KMS-11 (cell line): ENCODE results near the gene SAMD8.
"Not testable (repeated sequence)": the region's sequence is repeated elsewhere in the genome, so short reads cannot be mapped to it uniquely, and the experiment has no call there.

Experiments used
- H2AFZ ChIP-seq: fragments of 200-600 bp; sonication (generic); 2 replicates; pipeline ENCODE4 v1.6.1; 2016; ENCODE audit warnings: antibody characterized with exemption, mixed run types, low read depth
- H3K27ac ChIP-seq: fragments of 200-600 bp; sonication (generic); 2 replicates; pipeline ENCODE4 v1.6.1; 2016; ENCODE audit warnings: mild to moderate bottlenecking, mixed run types
- H3K27me3 ChIP-seq: fragments of 200-600 bp; sonication (generic); 2 replicates; pipeline ENCODE4 v1.6.1; 2017; ENCODE audit warnings: mild to moderate bottlenecking, low read depth, mixed run types, moderate library complexity; ENCODE audit not compliant: insufficient read depth
- H3K36me3 ChIP-seq: fragments of 200-600 bp; sonication (generic); 2 replicates; pipeline ENCODE4 v1.6.1; 2017; ENCODE audit warnings: mild to moderate bottlenecking, mixed run types; ENCODE audit not compliant: insufficient read depth
- H3K4me1 ChIP-seq: fragments of 200-600 bp; sonication (generic); 2 replicates; pipeline ENCODE4 v1.6.1; 2016; ENCODE audit warnings: mild to moderate bottlenecking, low read depth, mixed run types; ENCODE audit not compliant: poor library complexity, severe bottlenecking
- H3K4me2 ChIP-seq: fragments of 200-600 bp; sonication (generic); 2 replicates; pipeline ENCODE4 v1.7.0; 2016; ENCODE audit warnings: mild to moderate bottlenecking, mixed run types
- H3K4me3 ChIP-seq: fragments of 200-600 bp; sonication (generic); IDR thresholded peaks from 2 replicates; pipeline ENCODE4 v1.6.1; 2017; ENCODE audit warnings: low read depth, low read length, mixed read lengths; ENCODE audit not compliant: insufficient read depth
- H3K79me2 ChIP-seq: fragments of 200-600 bp; sonication (generic); 2 replicates; pipeline ENCODE4 v1.6.1; 2016; ENCODE audit warnings: low read depth, mixed run types; ENCODE audit not compliant: insufficient read depth
- H3K9ac ChIP-seq: fragments of 200-600 bp; sonication (generic); 2 replicates; pipeline ENCODE4 v1.6.1; 2016; ENCODE audit warnings: mild to moderate bottlenecking, mixed run types
- H4K20me1 ChIP-seq: fragments of 200-600 bp; sonication (generic); 2 replicates; pipeline ENCODE4 v1.6.1; 2016; ENCODE audit warnings: mild to moderate bottlenecking, mixed run types; ENCODE audit not compliant: insufficient read depth
- TF ChIP-seq, protein P1 (sequence below): fragments of 200-600 bp; sonication (generic); conservative IDR thresholded peaks from 2 replicates; pipeline ENCODE4 v1.6.1; 2017; ENCODE audit warnings: low read depth, mild to moderate bottlenecking, antibody characterized with exemption, low read length, moderate library complexity, mixed read lengths

SAMD8 gene

DNA sequence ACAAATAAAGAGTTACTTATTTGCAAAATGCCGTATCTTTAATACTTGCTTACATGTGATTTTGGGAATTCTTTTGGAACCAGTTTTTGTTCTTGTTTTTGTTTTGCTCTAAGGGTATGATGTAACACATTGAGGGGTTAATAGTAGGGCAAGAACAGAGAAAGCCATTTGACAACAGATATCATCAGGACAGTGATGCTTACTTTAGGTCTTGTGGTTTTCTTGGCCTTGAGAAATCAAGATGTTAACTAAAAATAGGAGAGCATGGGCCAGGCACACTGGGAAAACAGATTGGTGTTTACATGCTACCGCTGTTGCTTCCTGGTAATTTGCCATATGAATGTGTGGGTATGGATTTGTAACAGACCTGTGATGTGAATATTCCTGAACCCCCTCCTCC lies 3.7 kb downstream of the SAMD8 start:
- H3K79me2 ChIP-seq = peaks cover 36% of the 10 kb centered on the region
- H4K20me1 ChIP-seq = no peaks in the 10 kb centered on the region
- no peaks in the 10 kb centered on the region for H3K36me3 ChIP-seq
- no peak overlapping the region for H2AFZ ChIP-seq
- peaks cover 40% of the 10 kb centered on the region for H3K4me1 ChIP-seq
- TF ChIP-seq, protein P1, sequence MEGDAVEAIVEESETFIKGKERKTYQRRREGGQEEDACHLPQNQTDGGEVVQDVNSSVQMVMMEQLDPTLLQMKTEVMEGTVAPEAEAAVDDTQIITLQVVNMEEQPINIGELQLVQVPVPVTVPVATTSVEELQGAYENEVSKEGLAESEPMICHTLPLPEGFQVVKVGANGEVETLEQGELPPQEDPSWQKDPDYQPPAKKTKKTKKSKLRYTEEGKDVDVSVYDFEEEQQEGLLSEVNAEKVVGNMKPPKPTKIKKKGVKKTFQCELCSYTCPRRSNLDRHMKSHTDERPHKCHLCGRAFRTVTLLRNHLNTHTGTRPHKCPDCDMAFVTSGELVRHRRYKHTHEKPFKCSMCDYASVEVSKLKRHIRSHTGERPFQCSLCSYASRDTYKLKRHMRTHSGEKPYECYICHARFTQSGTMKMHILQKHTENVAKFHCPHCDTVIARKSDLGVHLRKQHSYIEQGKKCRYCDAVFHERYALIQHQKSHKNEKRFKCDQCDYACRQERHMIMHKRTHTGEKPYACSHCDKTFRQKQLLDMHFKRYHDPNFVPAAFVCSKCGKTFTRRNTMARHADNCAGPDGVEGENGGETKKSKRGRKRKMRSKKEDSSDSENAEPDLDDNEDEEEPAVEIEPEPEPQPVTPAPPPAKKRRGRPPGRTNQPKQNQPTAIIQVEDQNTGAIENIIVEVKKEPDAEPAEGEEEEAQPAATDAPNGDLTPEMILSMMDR = no peak
- no peak overlapping the region; the same call in 1 of the 2 replicates for H3K4me2 ChIP-seq
- no peak overlapping the region for H3K27ac ChIP-seq
- no peak overlapping the region for H3K9ac ChIP-seq
- no peaks in the 10 kb centered on the region for H3K27me3 ChIP-seq
- H3K4me3 ChIP-seq = no peak overlapping the region

DNA sequence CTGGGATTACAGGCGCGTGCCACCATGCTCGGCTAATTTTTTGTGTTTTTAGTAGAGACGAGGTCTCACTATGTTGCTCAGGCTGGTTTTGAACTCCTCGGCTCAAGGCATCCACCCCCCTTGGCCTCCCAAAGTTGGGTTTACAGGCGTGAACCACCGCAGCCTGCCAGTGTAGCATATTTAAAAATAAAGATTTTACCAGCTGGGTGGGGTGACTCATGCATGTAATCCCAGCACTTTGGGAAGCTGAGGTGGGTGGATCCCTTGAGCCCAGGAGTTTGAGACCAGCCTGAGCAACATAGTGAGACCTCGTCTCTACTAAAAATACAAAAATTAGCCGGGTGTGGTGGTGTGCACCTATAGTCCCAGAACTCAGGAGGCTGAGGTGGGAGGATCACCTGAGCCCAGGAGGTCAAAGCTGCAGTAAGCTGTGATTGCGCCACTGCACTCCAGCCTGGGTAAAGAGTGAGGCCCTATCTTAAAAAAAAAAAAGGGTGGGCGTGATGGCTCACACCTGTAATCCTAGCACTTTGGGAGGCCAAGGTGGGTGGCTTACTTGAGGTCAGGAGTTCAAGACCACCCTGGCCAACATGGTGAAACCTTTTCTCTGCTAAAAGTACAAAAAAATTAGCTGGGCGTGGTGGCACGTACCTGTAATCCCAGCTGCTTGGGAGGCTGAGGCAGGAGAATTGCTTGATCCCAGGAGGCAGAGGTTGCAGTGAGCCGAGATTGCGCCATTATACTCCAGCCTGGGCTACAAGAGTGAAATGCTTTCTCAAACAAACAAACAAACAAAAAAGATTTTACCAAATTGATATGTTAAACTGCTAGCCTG lies 5.7 kb downstream of the SAMD8 start:
- not testable (repeated sequence) for H3K9ac ChIP-seq, H3K27me3 ChIP-seq, H3K4me3 ChIP-seq, H2AFZ ChIP-seq, H3K27ac ChIP-seq, H3K36me3 ChIP-seq, H4K20me1 ChIP-seq, H3K4me2 ChIP-seq
- peaks cover 32% of the 10 kb centered on the region for H3K4me1 ChIP-seq
- H3K79me2 ChIP-seq = peaks cover 43% of the 10 kb centered on the region

DNA sequence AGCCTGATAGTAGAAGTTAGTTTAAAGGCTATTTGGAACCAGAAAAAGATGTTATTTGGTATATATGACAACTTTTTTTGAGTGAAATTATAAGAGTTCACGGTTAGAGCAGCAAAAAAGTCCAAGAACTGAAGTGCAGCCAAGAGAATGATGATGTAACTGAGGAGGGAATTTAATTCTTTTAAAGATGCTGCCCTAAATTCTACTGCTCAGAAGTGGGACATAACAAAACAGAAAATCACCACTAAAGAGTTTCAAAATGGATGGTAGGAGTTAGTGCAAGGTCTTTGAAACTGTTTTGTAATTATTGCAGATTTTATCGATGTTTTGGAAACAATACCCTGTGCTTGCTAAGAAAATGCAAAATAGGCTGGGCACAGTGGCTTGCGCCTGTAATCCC lies 6.5 kb downstream of the SAMD8 start:
- Histone ChIP-seq H3K27ac (no peak overlapping the region), H3K9ac (no peak overlapping the region), H3K79me2 (peaks cover 35% of the 10 kb centered on the region), H3K4me1 (peaks cover 26% of the 10 kb centered on the region), H2AFZ (no peak overlapping the region), H4K20me1 (no peaks in the 10 kb centered on the region), H3K4me2 (no peak overlapping the region), H3K36me3 (no peaks in the 10 kb centered on the region), H3K27me3 (no peaks in the 10 kb centered on the region), H3K4me3 (no peak overlapping the region)
- TF ChIP-seq, protein P1 = no peak

DNA sequence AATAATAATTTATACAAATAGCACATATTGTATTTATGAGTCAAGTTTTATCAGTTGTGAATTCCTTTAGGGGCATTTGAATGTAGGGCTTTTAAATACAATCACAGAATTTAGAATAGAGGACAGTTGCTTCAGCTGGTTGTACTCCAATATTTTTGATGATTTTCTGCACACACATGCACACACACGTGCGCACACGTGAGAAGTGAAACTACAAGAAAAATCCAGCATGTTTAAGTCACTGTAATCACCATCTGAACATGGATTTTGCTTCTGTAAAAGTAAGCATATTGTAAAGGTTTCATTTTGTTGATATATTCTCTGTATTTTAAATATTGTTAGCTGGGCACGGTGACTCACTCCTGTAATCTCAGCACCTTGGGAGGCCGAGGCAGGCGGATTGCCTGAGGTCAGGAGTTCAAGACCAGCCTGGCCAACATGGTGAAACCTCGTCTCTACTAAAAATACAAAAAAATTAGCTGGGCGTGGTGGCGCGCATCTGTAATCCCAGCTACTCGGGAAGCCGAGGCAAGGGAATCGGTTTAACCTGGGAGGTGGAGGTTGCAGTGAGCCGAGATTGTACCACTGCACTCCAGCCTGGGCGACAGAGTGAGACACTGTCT lies 8.1 kb downstream of the SAMD8 start:
- not testable (repeated sequence) for H2AFZ ChIP-seq, H3K4me3 ChIP-seq, H3K27me3 ChIP-seq, H3K27ac ChIP-seq, H4K20me1 ChIP-seq, H3K9ac ChIP-seq, H3K36me3 ChIP-seq, H3K4me2 ChIP-seq
- Histone ChIP-seq H3K4me1 (peaks cover 16% of the 10 kb centered on the region), H3K79me2 (peaks cover 19% of the 10 kb centered on the region)

DNA sequence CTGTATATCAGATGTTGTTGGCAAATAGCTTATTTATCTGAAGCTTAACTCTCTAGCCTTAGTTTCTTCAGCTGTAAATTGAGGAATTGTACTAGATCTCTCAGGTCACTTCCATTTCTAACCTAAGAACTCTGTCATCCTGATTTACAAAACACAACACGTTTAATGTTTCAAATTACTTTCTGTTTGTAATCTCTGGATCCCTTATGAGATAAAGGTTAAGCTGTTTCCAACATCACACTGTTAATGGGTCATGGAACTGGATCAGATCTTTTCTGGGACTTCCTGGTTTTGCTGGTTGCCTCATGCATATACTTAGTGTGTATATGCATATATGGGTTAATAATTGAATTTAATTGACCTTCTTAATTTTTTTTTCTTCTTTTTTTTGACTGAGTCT lies 9.9 kb downstream of the SAMD8 start:
- no peak overlapping the region for H2AFZ ChIP-seq
- no peak overlapping the region for H3K4me2 ChIP-seq
- H3K27ac ChIP-seq = no peak overlapping the region
- H3K9ac ChIP-seq = no peak overlapping the region
- H4K20me1 ChIP-seq = no peaks in the 10 kb centered on the region
- no peak overlapping the region for H3K4me3 ChIP-seq
- peaks cover 7% of the 10 kb centered on the region for H3K4me1 ChIP-seq
- peaks cover 9% of the 10 kb centered on the region; the same call in 1 of the 2 replicates for H3K79me2 ChIP-seq
- H3K27me3 ChIP-seq = no peaks in the 10 kb centered on the region
- TF ChIP-seq, protein P1 = no peak
- H3K36me3 ChIP-seq = no peaks in the 10 kb centered on the region
